Inflammatory macrophage treated with lipopolysaccharide for 1 hour (primary cell): ENCODE results near the gene MAGOHB.
A peak's percentile ranks its signal among the peaks of the same experiment; 100 is the strongest.
"Not testable (repeated sequence)": the region's sequence is repeated elsewhere in the genome, so short reads cannot be mapped to it uniquely, and the experiment has no call there.

ENCODE experiments used
- DNase-seq, 2 donors: peaks; one replicate each; pipeline ENCODE4 v3.0.0-alpha.2; 2020 to 2022

The MAGOHB gene

GRCh38 chr12:10613349-10614055 lies at the start of gene MAGOHB:
Gene MAGOHB, minus strand, starts transcription at chr12:10613609. Its CDS starts 77 bp downstream, at chr12:10613532.
- peak; percentile 92 to 100 for DNase-seq

DNA sequence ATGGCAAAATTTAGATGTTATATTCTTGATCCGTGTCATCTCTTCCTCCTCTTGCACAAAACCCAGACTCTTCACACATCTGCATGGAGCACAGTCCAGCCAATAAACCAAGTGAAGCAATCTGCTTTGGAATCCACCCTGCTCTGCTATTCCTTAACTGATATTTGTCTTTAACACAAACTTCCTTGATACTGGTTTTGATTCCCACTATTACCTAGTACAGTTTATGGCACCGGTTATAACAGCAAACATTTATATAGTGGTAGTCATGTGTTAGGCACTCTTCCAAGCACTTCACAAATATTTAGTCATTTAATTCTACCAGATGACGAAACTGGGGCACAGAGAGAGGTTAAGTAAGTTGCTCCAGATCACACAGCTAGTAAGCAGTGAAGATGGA lies 47.9 kb upstream of the MAGOHB start:
- DNase-seq = no peak

- DNase-seq = no peak
Observed at GRCh38 chr12:10654003-10654402, 40.6 kb upstream of the MAGOHB start.

DNA sequence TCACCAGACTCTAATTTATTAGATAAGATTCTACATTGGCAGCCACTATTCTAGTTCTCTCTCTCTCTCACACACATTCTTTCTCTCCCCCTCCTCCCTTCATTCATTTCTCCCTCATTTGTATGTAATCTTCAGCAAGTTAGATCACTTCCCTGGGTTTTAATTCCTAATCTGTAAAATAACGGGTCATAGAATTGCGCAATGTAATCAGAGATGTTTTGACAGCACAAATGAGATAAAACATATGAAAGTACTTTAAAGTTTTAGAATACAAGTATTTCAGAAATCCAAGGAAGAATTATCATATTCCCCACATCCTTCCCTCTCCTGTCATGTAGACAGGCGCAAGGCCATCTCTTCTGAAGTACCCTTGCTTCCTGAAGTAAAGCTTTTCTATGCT lies 38.8 kb upstream of the MAGOHB start:
- no peak for DNase-seq

- not testable (repeated sequence) for DNase-seq
Observed at GRCh38 chr12:10646576-10646975, 33.2 kb upstream of the MAGOHB start.

- no peak for DNase-seq
Observed at GRCh38 chr12:10645910-10646309, 32.5 kb upstream of the MAGOHB start.

DNA sequence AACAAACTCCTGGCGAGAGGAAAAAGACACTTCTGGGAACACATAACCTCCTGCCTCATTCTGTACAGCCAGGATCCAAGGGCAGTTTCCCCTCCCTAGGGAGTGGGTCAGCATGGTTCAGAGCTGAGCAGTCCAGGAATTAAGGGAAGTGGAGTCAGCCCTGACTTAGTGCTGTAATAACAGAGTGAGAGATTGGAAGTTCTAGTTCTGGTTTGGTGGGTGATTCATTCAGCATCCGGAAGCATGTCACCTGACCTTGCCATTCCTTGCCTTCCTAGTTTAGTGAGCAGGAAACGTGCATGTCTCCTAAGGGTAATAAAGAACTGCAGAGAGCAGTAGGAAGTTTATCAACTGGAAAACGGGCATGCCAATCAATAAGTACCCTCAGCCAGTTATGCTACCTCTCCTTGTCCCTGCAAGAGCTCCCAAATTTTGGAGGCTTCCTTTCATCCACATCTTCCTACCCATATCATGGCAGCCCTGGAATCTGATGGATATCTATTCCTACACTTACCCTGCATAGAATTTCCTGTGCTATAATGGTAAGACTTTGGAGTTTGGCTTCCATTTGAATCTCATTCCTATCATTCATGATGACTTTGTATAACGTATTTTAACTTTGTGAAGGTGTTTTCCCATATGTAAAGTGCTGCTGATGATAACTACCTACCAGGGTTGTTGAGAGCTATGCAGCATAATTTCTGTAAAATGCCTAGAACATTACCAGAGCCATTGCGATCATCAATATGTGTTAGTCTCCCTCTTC lies 28.5 kb upstream of the MAGOHB start:
- DNase-seq = no peak

- DNase-seq = no peak
Observed at GRCh38 chr12:10638728-10639127, 25.3 kb upstream of the MAGOHB start.

- DNase-seq = no peak
Observed at GRCh38 chr12:10636611-10637010, 23.2 kb upstream of the MAGOHB start.

DNA sequence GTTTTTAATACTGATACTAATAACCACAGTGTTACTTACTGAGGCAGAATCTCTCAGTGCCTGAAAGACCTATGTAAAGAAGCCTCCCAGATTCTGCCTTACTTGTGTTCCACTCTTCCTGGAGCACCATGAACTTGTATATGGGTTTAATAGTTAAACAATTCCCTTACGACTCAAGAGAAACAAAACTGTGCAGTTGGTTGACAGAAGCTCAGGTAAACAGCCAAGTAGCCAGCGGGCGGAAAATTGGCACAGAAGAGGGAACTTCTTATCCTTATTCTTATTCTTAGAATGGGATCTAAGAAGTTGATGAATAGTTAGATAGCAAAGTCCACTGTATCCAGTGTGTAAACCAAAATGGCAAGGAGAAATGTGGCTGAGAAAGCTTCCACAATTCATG lies 22.7 kb upstream of the MAGOHB start:
- no peak for DNase-seq

- DNase-seq = no peak
Observed at GRCh38 chr12:10635306-10635705, 21.9 kb upstream of the MAGOHB start.

- DNase-seq = no peak
Observed at GRCh38 chr12:10634427-10634826, 21.0 kb upstream of the MAGOHB start.

DNA sequence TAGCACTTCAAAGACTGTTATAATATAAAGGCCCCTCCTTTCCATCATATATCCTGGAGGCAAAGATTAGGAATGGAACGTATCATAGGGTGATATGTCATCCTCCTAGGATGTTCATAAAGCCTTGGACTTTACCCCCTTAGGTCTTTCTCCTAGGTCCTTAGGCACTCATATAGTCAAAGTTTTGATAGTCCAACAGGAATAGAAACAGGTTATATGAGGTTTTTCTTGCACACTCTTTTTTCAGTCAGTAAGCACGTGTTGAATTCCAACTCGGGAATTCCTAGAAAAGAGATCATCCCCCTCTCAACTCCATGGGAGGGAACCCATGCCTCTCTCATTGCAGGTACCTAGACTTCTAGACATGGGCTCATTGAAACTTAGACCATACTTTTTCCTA lies 20.1 kb upstream of the MAGOHB start:
- no peak for DNase-seq

- no peak for DNase-seq
Observed at GRCh38 chr12:10632226-10632625, 18.8 kb upstream of the MAGOHB start.

GRCh38 chr12:10624605-10625004 lies 11.2 kb upstream of the MAGOHB start:
- no peak for DNase-seq

- DNase-seq = peak in 1 of 2 donors; percentile 11
Observed at GRCh38 chr12:10623131-10623530, 9.7 kb upstream of the MAGOHB start.

DNA sequence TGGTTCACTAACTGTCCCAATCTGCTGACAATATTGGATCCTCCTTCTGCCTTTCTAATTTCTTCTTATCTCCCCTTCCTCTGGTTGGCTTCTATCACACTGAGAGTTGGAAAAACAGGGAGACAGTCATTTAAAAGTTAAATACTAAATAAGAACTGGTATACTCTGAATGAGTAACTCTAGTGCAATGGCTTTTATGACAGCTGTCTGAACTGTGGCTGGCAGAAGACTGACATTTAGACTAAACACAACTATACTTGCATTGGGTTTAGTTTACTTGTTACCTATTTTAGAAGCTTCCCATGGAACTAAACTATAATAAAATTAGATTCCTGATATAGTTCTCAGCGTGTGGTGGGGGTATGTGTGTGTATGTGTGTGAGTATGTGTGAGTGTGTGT lies 7.9 kb upstream of the MAGOHB start:
- DNase-seq = no peak

- DNase-seq = no peak
Observed at GRCh38 chr12:10620078-10620779, 6.8 kb upstream of the MAGOHB start.

DNA sequence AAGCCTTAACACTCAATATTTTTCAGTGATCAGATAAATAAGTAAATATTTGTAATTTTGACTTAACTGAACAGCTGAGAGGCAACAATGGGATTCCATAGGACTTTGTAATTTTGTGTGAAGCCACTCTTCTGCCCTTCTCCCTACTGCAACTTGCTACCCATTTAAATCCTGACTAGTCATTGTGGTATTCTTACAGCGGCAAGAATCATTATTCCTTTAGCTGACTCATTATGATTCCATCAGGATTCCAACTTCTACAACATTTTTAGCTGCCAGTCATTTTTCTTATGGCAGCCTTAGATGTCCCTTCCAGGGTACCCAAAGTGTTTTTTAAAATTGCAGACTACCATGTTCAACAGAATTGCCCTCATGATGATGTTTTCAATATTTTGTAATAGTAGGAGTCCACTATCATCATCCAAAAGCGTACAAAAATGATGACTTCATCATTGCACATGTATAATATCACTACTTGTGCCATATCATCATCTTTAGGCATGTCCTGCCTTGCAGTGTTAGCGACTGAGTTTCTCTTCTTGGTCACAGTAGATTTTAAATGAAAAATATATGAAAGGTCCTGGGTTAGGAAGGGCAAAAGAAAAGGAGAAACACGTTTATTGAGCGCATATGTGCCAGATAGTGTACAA lies 5.1 kb upstream of the MAGOHB start:
- no peak for DNase-seq

DNA sequence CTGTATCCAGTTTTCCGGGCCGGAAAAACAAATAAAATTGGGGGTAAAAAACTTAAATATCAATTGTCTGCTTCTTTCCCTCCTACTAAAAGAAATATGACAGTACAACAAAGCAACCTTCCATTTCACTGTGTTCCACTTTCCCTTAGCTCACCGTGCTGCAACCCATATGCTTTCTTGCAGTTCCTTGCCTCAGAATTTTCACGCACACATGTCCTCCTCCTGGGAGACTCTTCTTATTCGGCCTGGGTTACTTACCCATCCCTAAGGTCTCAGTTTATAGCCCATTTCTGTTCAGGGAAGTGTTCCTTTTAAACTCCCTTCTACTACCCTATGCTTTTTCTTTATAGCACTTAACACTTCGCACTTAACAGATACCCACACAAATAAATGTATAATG lies 4.5 kb upstream of the MAGOHB start:
- DNase-seq = no peak

- DNase-seq = peak; percentile 40 to 61
Observed at GRCh38 chr12:10615532-10615931, 2.1 kb upstream of the MAGOHB start.

DNA sequence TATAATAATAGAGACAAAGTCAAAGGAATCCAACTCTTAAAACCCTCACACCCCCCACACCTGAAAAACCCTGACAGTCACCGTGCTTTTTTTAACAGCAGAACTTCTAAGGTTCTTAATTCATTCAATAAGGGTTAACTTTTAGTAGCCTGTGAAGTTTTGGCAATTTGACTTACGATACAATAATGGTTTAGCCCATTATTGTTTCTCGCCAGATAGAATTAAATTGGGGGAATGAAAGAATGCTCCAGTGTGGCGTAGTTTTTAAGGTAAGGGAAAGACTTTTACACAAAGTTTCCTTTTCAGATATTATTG lies 604 bp upstream of the MAGOHB start:
- DNase-seq = no peak

DNA sequence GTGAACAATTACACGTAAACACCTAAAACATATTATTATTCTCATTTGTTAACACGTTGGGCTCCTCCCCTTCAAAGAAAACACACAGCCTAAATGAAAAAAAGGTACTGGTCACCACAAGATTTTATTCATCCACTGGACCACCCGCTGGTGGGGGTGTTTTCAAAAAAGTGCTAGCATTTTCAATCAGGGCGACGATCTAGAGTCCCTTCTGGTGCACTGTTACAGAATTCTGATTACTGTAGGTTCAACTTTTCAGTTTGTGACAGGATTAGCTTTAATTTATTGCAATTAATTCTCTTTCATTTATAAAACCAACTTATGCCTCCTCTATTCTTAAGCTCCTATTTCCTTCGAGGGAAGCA lies 443 bp downstream of the MAGOHB start:
- DNase-seq = no peak

DNA sequence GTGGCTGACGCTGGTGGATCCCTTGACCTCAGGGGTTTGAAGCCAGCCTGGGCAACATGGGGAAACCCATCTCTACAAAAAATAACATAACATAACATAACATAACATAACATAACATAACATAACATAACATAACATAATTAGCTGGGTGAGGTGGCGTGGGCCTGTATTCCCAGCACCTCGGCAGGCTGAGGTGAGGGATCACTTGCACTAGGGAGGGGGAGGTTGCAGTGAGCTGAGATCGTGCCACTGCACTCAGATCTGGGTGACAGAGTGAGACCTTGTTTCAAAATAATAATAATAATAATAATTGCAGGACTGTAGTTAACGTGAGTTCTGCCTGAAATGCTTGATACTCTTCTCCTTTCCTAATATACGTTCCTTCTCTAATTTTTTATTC lies 1.3 kb downstream of the MAGOHB start:
- DNase-seq = no peak
